ENCODE data around the gene CFAP97D1.

GRCh38 chr17:43832976-43833829, 53.0 kb downstream of the CFAP97D1 start, which contains the start of gene MPP3:
- no peak for TF ChIP-seq YY1 (tag by site-specific recombination; IDR thresholded peaks at IDR 0.05)
- TF ChIP-seq ZNF433 (tag by site-specific recombination; IDR thresholded peaks at IDR 0.05; ENCODE audit: low read depth) = no peak
- no peak for TF ChIP-seq ZNF121 (tag by site-specific recombination; IDR thresholded peaks at IDR 0.05)
- TF ChIP-seq REPIN1 (tag by site-specific recombination; IDR thresholded peaks at IDR 0.05; ENCODE audit: low read depth) = no peak
- TF ChIP-seq KLF10 (tag by site-specific recombination; IDR thresholded peaks at IDR 0.05) = peak; percentile 71
- TF ChIP-seq SALL2 (tag by site-specific recombination; IDR thresholded peaks at IDR 0.05; ENCODE audit: borderline replicate concordance) = no peak
- TF ChIP-seq ZBTB7A (tag by site-specific recombination; IDR thresholded peaks at IDR 0.05; ENCODE audit: low read depth) = no peak
- no peak for TF ChIP-seq BCL11A (tag by site-specific recombination; IDR thresholded peaks at IDR 0.05; ENCODE audit: low read depth)

Measured in HEK293 (cell line).